K562 (cell line): ENCODE results near the gene ABHD1. TPM values are rescaled to one million over a fixed set of nuclear protein-coding genes. Genes with fewer than 3 reads are reported as not detected.

Experiments used
- ATAC-seq: fragments of 200-7000 bp; cut with Tn5 transposase; 3 replicates; pipeline ENCODE4 v1.9.1; 2020; ENCODE audit warnings: moderate library complexity
- BruUV-seq: library from RNA; stranded (reverse); fragments of 400-500 nt; replicated peaks from 2 replicates; lab custom pipeline; 2021; lab: Mats Ljungman, UMichigan
- CTCF ChIA-PET: fragments of 300-600 bp; formaldehyde crosslinking; extraction: SDS; loops from one replicate; lab custom pipeline; 2021; ENCODE audit warnings: low intra/inter-chr PET ratio; lab: Yijun Ruan, JAX
- POLR2A ChIA-PET: fragments of 300-600, 350-650 bp; sonication (Branson Sonifier 250); formaldehyde crosslinking; extraction: SDS; loops from one replicate; lab custom pipeline; 2021; ENCODE audit warnings: antibody characterized with exemption, inconsistent platforms; lab: Yijun Ruan, JAX
- DNase-seq, 4 experiments: peaks; one replicate each; pipeline versions ENCODE4 v3.0.0 to v3.0.0-alpha.2; 2011 to 2018; ENCODE audit warnings: low spot score in 3 of 4, mixed read lengths in 3 of 4; ENCODE audit errors: extremely low read depth in 1 of 4
- FAIRE-seq: peaks from 2 replicates; lab custom pipeline; 2011; peaks lifted over from hg19 to GRCh38; lab: Jason Lieb, UNC
- H2AFZ ChIP-seq: 2 replicates; pipeline ENCODE4 v1.6.0; 2011; ENCODE audit warnings: low read depth, low read length, control low read depth, inconsistent platforms
- H3K27ac ChIP-seq: fragments of 200-600 bp; 3 replicates; pipeline ENCODE4 v1.8.0; 2011; ENCODE audit warnings: low read depth, mild to moderate bottlenecking, control low read depth, inconsistent platforms, low read length, moderate library complexity, mixed read lengths; ENCODE audit errors: extremely low read depth
- H3K27me3 ChIP-seq, 2 experiments: fragments of 300-600 bp in 1 of 2; 2 replicates in 1 of 2; 3 replicates in 1 of 2; pipeline versions ENCODE4 v1.6.0 to v1.8.0; 2011; ENCODE audit warnings: inconsistent platforms in 2 of 2, low read length in 2 of 2, mild to moderate bottlenecking in 1 of 2, mixed read lengths in 1 of 2, moderate library complexity in 1 of 2; ENCODE audit not compliant: control insufficient read depth in 2 of 2, insufficient read depth in 2 of 2
- H3K36me3 ChIP-seq: fragments of 300-600 bp; 3 replicates; pipeline ENCODE4 v1.8.0; 2011; ENCODE audit warnings: mild to moderate bottlenecking, low read length, inconsistent platforms; ENCODE audit not compliant: control insufficient read depth, insufficient read depth
- H3K4me1 ChIP-seq, 2 experiments: fragments of 200-600 bp in 1 of 2; replicated peaks in 1 of 2; 2 replicates in 1 of 2; 3 replicates in 1 of 2; pipeline versions ENCODE4 v1.5.1 to v1.8.0; 2011; ENCODE audit warnings: inconsistent platforms in 2 of 2, low read length in 2 of 2, mild to moderate bottlenecking in 1 of 2, mixed read lengths in 1 of 2, moderate library complexity in 1 of 2; ENCODE audit not compliant: control insufficient read depth in 2 of 2, insufficient read depth in 2 of 2
- H3K4me2 ChIP-seq: 2 replicates; pipeline ENCODE4 v1.6.1; 2011; ENCODE audit warnings: low read length, control low read depth, inconsistent platforms, mixed read lengths; ENCODE audit not compliant: insufficient read depth
- H3K4me3 ChIP-seq: fragments of 200-600 bp; sonication (generic), shearing (Covaris generic); 2 replicates; pipeline ENCODE4 v1.5.1; 2016; ENCODE audit warnings: control low read depth, inconsistent platforms
- H3K79me2 ChIP-seq: fragments of 200-600 bp; 3 replicates; pipeline ENCODE4 v1.8.0; 2011; ENCODE audit warnings: low read length, inconsistent platforms; ENCODE audit not compliant: control insufficient read depth, insufficient read depth
- H3K9ac ChIP-seq, 2 experiments: 2 replicates each; pipeline versions ENCODE4 v1.6.0 to v1.6.1; 2011; ENCODE audit warnings: low read depth in 2 of 2, low read length in 2 of 2, control low read depth in 1 of 2, inconsistent platforms in 1 of 2, mild to moderate bottlenecking in 1 of 2, mixed read lengths in 1 of 2; ENCODE audit not compliant: insufficient read depth in 1 of 2
- H3K9me1 ChIP-seq: one replicate; pipeline ENCODE4 v1.6.0; 2011; ENCODE audit warnings: inconsistent platforms, mild to moderate bottlenecking, low read length, moderate library complexity; ENCODE audit not compliant: control insufficient read depth, insufficient read depth
- H3K9me3 ChIP-seq: replicated peaks from 2 replicates; pipeline ENCODE4 v1.5.1; 2011; ENCODE audit warnings: low read depth, low read length, inconsistent platforms; ENCODE audit not compliant: control insufficient read depth, insufficient read depth
- H4K20me1 ChIP-seq: replicated peaks from 2 replicates; pipeline ENCODE4 v1.6.1; 2011; ENCODE audit warnings: low read length, inconsistent platforms, mixed read lengths; ENCODE audit not compliant: control insufficient read depth, insufficient read depth
- FOXM1 ChIP-seq, 2 experiments: fragments of 450-650 bp in 1 of 2; sonication (generic) in 1 of 2; formaldehyde crosslinking in 1 of 2; IDR thresholded peaks; 2 replicates each; pipeline versions ENCODE4 v1.6.1 to v1.9.0; 2017 to 2022; ENCODE audit warnings: low read depth in 2 of 2, mild to moderate bottlenecking in 2 of 2, missing genetic modification reagents in 1 of 2, moderate library complexity in 1 of 2
- KHSRP ChIP-seq: fragments of 450-650 bp; IDR thresholded peaks from 2 replicates; pipeline ENCODE4 v1.6.1; 2017
- NR1H2 ChIP-seq: sonication (generic); formaldehyde crosslinking; IDR thresholded peaks from 2 replicates; pipeline ENCODE4 v1.4.0; 2020; ENCODE audit warnings: mild to moderate bottlenecking, missing genetic modification reagents
- ZBED1 ChIP-seq: IDR thresholded peaks from 2 replicates; pipeline ENCODE4 v1.6.1; 2014
- WGBS: fragments of 100-300 bp; shearing (Covaris generic); methylation state at CpG from one replicate; pipeline ENCODE4 v1.1.6; 2016; ENCODE audit warnings: low coverage, mixed read lengths; ENCODE audit not compliant: insufficient coverage; ENCODE audit errors: missing lambda C conversion rate; 5-methylcytosine and 5-hydroxymethylcytosine counted together
- in situ Hi-C: fragments of 300-500 bp; cut with MboI; formaldehyde crosslinking; loops from 4 replicates; pipeline ENCODE4 v1.15.0; 2018; ENCODE audit warnings: inconsistent platforms, mixed read lengths
- intact Hi-C: fragments of 100-400 bp; cut with micrococcal nuclease; formaldehyde crosslinking; loops from 2 replicates; pipeline ENCODE4 v1.14.2; 2022
- polyA plus RNA-seq, 8 experiments: library from polyadenylated mRNA; depleted of rRNA in 4 of 8; stranded (reverse) in 5 of 8; unstranded in 3 of 8; fragments of >200 nt; fragmentation: Nextera tagmentation in 2 of 8; fragmentation: Illumina TruSeq in 1 of 8; extraction: Ambion mirVana in 2 of 8; extraction: Trizol in 1 of 8; gene quantifications; 2 replicates each; pipeline versions ENCODE4 v1.2.1 to v1.2.3, GENCODE V29; 2011 to 2014; ENCODE audit warnings: inconsistent platforms in 1 of 8, missing spikeins in 1 of 8
- total RNA-seq, 7 experiments: library from RNA; depleted of rRNA in 6 of 7; stranded (reverse); fragments of >200 nt in 6 of 7; fragmentation: Illumina TruSeq in 2 of 7; extraction: Trizol in 2 of 7; gene quantifications; 2 replicates each; pipeline versions ENCODE4 v1.2.1 to v1.2.3, GENCODE V29; 2011 to 2021; ENCODE audit warnings: low replicate concordance in 1 of 7
- TF ChIP-seq, protein P1 (sequence below): fragments of 200-800 bp; sonication (Bioruptor generic); IDR thresholded peaks from 2 replicates; pipeline ENCODE4 v1.6.1; 2016; ENCODE audit warnings: missing genetic modification characterization, missing compliant biosample characterization

ABHD1 gene
- total and polyA plus RNA-seq, 9 of the 15 experiments (the other 6 are each of a cell fraction or from before 2014, with no cell fraction given) = 0.10 to 0.16 (median 0.11) TPM; not detected in 5

GRCh38 chr2:27091746-27092695 lies 31.6 kb upstream of the ABHD1 start:
- no peaks in the 10 kb centered on the region for H3K9me3 ChIP-seq
- H3K9me1 ChIP-seq = no peaks in the 10 kb centered on the region
- CTCF ChIA-PET = interaction anchor here (0.8 kb wide), 1 partner anchor 132 kb away, joined by 3 read pairs; no protein-coding TSS in a partner anchor
- no peaks in the 10 kb centered on the region; the same call in 2 of the 3 replicates for H3K36me3 ChIP-seq
- DNase-seq (no peak), FAIRE-seq (peak; percentile 51), ATAC-seq (0 out of 3 replicates have a peak, but pooled peaks have one; percentile 2)
- H4K20me1 ChIP-seq = no peaks in the 10 kb centered on the region
- H3K79me2 ChIP-seq = peaks cover 9% of the 10 kb centered on the region; the same call in 2 of the 3 replicates
- BruUV-seq = no TSS peak
- H3K27ac ChIP-seq = peak overlapping the region; percentile 69
- H2AFZ ChIP-seq = peak overlapping the region; percentile 94
- H3K4me1 ChIP-seq = peaks cover 57 to 62% of the 10 kb centered on the region in 2 experiments
- H3K27me3 ChIP-seq = no peaks in the 10 kb centered on the region
- no peak overlapping the region for H3K4me3 ChIP-seq
- H3K9ac ChIP-seq = peak overlapping the region; percentile 35 to 77; a peak in 3 of 4 replicates
- peak overlapping the region; percentile 50 for H3K4me2 ChIP-seq
- 55% methylated on average over 25 of the region's 25 CpGs for WGBS
- in situ Hi-C loops (no loop called here), intact Hi-C loops (no loop called here)
- POLR2A ChIA-PET = interaction anchor here (0.6 to 3.6 kb wide), 3 partner anchors 10 to 685 kb away, joined by 3 to 11 read pairs (median 3); no protein-coding TSS in a partner anchor
- TF ChIP-seq NR1H2 (CRISPR knock-in tag) = no peak
- TF ChIP-seq, protein P1, sequence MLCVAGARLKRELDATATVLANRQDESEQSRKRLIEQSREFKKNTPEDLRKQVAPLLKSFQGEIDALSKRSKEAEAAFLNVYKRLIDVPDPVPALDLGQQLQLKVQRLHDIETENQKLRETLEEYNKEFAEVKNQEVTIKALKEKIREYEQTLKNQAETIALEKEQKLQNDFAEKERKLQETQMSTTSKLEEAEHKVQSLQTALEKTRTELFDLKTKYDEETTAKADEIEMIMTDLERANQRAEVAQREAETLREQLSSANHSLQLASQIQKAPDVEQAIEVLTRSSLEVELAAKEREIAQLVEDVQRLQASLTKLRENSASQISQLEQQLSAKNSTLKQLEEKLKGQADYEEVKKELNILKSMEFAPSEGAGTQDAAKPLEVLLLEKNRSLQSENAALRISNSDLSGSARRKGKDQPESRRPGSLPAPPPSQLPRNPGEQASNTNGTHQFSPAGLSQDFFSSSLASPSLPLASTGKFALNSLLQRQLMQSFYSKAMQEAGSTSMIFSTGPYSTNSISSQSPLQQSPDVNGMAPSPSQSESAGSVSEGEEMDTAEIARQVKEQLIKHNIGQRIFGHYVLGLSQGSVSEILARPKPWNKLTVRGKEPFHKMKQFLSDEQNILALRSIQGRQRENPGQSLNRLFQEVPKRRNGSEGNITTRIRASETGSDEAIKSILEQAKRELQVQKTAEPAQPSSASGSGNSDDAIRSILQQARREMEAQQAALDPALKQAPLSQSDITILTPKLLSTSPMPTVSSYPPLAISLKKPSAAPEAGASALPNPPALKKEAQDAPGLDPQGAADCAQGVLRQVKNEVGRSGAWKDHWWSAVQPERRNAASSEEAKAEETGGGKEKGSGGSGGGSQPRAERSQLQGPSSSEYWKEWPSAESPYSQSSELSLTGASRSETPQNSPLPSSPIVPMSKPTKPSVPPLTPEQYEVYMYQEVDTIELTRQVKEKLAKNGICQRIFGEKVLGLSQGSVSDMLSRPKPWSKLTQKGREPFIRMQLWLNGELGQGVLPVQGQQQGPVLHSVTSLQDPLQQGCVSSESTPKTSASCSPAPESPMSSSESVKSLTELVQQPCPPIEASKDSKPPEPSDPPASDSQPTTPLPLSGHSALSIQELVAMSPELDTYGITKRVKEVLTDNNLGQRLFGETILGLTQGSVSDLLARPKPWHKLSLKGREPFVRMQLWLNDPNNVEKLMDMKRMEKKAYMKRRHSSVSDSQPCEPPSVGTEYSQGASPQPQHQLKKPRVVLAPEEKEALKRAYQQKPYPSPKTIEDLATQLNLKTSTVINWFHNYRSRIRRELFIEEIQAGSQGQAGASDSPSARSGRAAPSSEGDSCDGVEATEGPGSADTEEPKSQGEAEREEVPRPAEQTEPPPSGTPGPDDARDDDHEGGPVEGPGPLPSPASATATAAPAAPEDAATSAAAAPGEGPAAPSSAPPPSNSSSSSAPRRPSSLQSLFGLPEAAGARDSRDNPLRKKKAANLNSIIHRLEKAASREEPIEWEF (CRISPR knock-in tag) = no peak
- TF ChIP-seq KHSRP = no peak
- no peak for TF ChIP-seq FOXM1 (IDR thresholded peaks at IDR 0.05; ENCODE audit: low read depth)
- TF ChIP-seq FOXM1 (CRISPR knock-in tag; IDR thresholded peaks at IDR 0.05; ENCODE audit: low read depth) = 0 out of 2 replicates have a peak, but pooled peaks have one; percentile 10
- TF ChIP-seq ZBED1 = 0 out of 2 replicates have a peak, but pooled peaks have one; percentile 29
